GM21825 (cell line): ENCODE data around the gene TPRKB.
"Not testable (repeated sequence)": the region's sequence is repeated elsewhere in the genome, so short reads cannot be mapped to it uniquely, and the experiment has no call there.

Experiments used
- ATAC-seq: cut with Tn5 transposase; IDR thresholded peaks from one replicate; pipeline ENCODE4 v1.9.1; 2021; ENCODE audit warnings: mild to moderate bottlenecking, moderate library complexity; ENCODE audit not compliant: unreplicated experiment

Gene TPRKB

DNA sequence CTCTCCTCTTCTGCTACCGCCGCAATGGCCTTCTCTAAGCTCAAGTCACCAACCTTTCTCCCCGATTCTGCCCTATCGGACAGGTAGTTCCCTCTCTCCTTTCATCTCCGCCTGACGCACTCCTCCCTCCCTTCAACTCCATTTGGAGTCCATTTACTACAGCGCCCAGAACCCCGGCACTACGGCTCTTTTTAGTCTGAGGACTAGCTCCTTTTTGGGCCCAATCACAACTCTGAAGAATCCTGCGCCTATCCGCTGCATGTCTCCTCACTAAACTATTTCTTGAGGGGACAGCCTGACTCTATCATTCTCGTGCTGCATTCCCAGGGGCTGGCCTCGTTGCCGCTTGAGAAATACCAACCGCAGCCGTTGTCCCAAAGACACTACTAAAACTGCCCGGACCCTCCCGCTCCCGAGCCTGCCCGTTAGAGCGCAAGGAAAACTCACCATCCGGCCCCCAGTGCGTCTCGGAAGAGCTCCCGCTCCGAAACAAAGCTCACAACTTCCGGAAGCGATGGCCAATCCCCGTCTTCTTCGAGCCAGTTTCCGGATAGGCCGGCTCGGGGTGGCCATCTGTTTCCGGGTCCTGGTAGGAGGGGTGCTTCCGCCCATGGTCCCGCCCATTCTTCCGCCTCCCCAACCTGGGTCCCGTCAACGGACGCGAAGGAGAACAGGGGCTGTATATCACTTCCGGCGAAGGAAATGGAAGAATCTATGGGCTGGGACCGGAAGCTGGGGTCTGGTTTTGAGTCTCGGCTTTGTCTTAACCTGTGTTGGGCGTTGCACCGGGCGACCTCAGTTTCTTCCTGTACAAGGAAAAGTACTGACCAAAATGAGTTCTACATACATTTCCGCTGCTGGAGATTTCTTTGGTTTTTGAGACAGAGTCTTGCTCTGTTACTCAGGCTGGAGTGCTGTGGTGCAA, at the start of gene TPRKB:
TSS of gene TPRKB (minus strand) at position 491 of the 925 bp plus-strand sequence. CDS start 2,776 bp downstream, outside the sequence.
- peak; percentile 95 for ATAC-seq

DNA sequence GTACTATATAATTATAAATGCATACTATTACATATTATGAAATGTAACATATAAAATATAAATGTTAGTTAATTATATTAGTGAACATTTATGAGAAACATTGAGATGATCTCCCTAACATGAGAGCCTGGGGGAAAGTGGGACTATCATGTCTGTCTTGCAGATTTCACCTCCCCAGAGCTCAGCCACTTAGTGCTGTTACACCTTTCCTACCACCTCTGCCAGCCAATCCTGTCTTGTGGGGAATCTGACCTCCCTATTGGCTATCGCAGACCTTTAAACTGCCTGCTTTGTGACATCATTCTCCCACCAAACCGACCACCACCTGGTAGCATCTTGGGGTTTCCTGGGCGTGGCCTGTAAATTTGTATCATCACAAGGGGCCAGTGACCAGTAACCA, 46.7 kb upstream of the TPRKB start, which contains the start of gene C2orf78:
TSS of gene C2orf78 (plus strand) at position 301 of the 400 bp plus-strand sequence. CDS start 127 bp downstream, outside the sequence.
- not testable (repeated sequence) for ATAC-seq

DNA sequence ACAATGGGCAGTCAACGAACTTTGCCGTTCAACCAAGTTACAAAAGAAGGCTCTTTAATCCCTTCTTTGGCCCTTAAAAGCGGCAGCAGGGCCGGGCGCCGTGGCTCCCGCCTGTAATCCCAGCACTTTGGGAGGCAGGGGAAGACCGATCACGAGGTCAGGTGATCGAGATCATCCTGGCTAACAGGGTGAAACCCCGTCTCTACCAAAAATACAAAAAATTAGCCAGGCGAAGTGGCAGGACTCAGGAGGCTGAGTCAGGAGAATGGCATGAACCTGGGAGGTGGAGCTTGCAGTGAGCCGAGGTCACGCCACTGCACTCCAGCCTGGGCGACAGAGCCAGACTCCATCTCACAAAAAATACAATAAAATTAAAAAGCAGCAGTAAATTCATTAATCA, 46.3 kb upstream of the TPRKB start:
- ATAC-seq = not testable (repeated sequence)

DNA sequence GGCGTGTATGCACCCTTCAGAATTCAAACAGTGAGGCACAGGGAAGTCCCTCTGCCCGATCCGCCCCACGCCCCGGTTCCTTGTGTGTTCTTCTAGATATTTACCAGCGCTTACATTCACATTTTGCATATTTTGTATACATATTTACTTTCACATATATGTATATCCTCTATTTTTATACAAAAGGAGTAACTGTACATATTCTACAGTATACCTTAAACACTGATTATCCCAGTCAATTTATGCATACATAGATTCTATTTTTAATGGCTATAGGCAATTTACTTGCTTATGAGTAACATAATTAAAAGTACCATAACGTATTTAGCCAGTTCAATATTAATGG, 43.1 kb upstream of the TPRKB start:
- ATAC-seq = no peak

DNA sequence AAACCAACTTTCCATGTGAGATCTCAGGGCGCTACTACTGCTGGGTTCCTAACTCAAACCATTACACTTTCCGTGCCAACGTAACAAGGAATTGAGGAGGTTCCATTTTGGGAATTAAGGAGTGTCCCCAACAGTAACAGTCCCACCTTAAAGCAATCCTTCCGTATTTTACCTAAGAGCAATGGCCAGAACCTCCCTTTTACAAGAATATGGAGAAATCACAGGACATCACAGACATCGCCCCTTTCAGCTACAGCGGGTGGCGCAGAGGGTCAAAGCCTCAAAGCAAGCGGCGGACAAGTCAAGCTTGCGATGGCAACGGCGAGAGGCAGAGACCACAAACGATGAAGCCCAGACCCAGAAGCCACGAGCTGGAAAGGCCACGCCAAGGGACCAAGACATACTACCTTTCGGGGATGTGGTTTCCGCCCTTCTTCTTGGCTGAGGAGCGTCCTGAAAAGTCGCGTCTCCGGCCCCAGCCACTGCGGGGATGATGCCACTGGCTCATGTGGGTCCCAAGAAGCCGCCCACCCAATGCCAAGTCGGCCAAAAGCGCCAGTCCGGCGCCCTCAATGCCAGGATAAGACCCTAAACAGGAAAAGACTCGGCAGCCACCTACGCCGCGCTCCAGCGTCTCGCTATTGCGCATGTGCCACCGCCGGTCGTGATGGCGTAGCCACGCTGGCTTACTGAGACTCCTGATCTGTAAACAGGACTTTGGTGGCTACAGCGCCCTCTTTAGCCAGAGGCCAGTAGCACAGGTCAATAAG, 42.5 kb upstream of the TPRKB start, which contains the start of gene DUSP11:
TSS of gene DUSP11 (minus strand) at position 637 of the 770 bp plus-strand sequence. CDS start at position 508, 129 bp downstream.
- ATAC-seq = peak; percentile 98

DNA sequence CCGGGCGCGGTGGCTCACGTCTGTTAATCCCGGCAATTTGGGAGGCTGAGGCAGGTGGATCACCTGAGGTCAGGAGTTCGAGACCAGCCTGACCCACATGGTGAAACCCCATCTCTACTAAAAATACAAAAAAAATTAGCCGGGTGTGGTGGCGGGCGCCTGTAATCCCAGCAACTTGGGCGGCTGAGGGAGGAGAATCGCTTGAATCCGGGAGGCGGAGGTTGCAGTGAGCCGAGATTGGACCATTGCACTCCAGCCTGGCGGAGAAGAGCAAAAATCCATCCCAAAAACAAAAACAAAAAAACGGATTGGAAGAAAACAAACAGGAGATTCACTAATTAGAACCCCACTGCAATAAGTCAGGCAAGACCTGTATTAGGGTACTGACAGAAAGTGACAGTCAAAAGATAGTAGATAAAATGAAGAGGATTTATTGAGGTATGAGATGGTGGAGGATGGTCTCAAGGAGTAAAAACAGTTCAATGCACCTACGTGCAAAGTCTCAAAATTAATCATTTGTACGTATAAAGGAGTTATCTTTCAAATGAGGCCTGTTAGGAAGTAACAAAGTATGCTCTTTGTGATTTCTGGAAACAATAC, 41.8 kb upstream of the TPRKB start:
- not testable (repeated sequence) for ATAC-seq

DNA sequence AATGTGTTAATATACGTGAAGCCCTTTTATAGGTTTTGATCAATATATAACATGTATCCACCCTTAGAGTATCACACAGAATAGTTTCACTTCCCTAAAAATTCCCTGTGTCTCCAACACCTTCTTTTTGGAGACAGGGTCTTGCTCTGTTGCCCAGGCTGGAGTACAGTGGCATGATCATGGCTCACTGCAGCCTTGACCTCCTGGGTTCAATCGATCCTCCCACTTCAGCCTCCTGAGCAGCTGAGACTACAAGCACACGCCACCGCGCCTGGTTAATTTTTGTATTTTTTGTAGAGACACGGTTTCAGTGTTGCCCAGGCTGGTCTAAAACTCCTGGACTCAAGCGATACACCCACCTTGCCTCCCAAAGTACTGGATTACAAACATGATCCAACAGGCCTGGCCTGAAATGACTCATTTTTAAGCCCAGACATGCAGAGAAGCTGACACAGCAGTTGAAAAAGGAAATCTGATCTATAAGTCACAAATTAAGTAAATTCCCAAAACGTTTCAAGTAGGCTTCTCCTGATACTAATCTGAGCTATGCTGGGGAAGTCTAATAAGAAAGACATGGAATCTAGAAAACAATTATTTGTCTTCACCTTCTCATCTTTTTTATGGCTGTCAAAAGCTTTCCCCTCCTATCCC, 39.8 kb upstream of the TPRKB start:
- ATAC-seq = no peak

DNA sequence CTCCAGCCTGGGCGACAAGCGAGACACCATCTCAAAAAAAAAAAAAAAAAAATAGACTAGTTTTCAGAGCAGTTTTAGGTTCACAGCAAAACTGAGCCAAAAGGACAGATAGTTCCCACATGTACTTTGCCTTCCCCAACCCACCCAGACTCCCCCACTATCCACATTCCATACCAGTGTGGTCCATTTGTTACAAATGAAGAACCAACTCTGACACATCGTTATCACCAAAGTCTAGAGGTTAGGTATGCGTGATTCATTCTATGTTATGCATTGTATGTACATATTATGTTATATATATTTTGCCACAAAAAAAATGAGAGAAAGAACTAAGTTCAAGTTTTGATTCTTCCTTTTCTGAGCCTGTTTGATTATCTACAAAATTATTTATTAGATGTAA, 39.2 kb upstream of the TPRKB start:
- ATAC-seq = no peak

DNA sequence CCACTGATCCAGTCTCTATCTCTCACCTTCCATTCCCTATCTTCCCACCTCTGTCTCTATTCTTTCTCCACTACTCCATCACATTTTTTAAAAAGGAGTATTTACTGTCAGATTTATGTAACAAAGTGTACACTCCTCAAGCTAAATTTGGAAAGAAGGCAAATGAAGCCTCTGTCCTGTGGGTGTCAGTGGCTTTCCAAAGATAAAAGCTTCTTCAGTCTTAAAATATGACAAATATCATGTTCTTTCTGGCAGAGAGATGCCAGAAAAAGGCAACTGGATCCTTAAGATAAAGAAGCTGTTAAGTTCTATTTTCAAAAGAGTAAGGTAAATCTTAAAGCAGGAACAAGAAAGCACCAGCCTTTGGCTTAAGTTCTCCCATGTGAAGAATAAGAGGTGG, 35.7 kb upstream of the TPRKB start:
- ATAC-seq = no peak

DNA sequence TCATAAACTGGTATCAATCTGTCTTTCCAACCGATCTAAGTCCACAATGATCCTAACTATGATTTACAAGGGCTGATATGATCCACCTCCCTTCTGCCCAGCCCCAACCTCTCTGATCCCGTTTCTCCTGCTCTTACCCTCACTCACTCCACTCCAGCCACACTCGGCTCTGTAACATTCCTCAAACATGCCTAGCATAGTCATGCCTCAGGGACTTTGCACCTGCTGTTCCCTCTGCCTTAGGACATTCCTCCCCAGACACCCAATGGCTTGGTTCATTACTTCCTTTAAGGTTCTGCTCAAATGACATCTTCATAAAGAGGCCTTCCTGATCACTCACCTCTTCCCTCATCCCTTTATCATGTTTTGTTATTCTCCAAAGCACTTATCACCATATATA, 33.6 kb upstream of the TPRKB start:
- no peak for ATAC-seq

DNA sequence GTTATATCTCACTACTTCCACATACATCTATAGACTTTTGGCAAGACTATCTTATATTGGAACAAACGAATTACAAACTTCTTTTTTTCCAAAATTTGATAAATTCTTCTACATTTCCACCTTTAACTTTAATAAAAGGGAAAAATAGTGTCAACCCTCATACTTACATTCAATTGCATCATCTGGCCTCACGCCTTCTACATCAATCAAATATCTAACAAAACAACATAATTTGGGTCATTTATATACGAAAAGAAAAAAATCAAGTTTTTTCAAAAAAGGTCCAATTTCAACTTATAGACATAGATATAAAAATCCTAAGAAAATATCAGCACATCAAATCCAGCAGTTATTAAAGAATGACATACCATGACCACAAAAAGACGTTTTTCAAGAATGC, 29.8 kb upstream of the TPRKB start:
- no peak for ATAC-seq

DNA sequence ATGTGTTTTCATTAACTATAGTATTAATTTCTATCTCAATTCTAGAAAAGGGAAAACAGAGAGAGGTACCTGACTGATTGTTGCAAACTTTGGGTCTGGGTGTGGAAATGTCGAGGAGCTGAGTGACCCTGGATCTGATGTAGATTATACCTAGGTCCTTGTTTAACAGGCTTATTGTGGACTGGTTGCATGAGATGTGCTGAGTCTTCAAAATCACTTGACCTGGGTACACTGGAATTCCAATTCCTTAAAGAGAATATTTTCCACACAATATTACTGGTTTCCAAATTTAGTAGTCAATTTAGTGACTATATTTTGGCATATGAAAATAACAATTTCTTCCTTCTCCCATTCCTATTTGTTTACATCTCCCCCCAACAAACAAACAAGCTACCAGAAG, 29.2 kb upstream of the TPRKB start:
- no peak for ATAC-seq

DNA sequence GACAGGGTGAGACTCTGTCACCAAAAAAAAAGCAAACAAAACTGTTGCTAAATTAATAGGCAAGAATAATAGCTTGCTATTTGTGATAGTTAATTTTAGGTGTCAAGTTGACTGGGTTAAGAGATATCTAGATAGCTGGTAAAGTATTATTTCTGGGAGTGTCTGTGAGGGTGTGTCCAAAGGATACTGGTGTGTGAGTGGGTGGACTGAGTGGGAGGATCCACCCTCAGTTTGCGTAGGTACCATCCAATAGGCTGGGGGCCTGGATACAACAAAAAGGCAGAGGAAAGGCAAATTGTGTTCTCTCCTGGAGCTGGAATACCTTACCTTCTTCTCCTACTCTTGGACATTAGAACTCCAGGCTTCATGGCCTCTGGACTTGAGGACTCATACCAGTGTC, 27.8 kb upstream of the TPRKB start:
- no peak for ATAC-seq

DNA sequence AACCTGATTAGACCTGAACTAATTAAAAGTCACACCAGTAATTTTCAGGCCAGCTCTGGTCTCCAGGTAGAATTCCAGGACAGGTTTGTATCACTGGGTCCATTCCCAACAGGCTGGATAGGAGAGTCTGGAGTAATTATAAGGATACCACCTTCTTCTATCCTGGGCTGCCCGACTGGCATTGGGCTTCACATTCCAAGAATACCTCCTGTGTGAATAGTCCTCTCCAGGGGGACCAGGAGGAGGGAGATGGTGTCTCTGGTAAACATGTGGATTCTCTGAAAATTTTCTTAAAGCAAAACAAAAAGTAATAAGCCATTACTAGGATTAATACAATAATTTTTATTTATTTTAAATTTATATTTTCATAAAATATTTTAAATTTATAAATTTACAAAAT, 25.4 kb upstream of the TPRKB start:
- no peak for ATAC-seq

DNA sequence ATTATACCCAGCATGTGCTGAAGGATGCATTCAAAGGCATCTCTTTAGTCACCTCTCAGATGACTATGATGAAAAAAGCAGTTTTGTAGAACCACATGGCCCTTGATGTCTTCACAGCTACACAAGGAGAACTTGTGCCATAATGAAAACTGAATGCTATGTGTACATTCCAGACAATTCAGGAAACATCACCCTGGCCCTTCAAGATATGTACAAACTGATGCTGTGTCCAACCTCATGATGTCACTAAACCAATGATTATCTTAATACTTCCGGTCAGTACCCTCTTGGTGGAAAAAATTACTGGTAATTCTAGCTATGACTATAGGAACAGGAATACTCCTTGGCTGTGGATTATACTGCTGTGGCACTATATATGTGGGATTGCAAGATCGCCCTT, 22.8 kb upstream of the TPRKB start:
- no peak for ATAC-seq

DNA sequence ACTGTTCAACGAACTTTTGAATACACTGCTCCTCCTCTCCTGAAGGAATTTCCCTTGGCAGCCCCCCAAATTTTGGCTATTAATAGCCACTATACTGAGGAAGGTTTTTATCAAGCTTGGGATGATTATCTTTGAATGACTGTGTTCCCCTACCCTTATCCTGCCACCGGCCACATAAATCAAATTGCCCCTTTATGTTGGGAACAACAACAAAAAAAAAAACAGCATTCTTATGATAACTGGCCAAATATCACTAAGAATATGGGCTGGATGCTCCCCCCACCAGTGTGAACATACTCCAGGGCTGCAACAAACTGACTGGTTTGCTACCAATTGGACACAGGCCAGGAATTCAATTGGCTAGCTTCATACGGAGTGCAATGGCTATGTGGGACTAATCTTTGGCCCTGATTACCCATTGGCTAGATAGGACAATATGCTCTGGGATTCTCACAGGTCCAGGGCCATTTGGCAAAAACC, 22.2 kb upstream of the TPRKB start:
- no peak for ATAC-seq

DNA sequence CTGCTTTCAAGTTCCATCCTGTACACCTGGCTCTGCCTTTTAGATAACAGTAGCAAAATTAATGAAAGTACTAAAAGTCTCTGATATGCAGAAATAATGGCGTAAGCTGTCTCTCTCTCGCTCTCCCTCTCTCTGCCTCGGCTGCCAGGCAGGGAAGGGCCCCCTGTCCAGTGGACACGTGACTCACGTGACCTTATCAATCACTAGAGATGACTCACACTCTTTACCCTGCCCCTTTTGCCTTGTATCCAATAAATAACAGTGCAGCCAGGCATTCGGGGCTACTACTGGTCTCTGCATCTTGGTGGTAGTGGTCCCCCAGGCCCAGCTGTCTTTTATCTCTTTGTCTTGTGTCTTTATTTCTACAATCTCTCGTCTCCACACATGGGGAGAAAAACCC, 17.2 kb upstream of the TPRKB start:
- not testable (repeated sequence) for ATAC-seq

DNA sequence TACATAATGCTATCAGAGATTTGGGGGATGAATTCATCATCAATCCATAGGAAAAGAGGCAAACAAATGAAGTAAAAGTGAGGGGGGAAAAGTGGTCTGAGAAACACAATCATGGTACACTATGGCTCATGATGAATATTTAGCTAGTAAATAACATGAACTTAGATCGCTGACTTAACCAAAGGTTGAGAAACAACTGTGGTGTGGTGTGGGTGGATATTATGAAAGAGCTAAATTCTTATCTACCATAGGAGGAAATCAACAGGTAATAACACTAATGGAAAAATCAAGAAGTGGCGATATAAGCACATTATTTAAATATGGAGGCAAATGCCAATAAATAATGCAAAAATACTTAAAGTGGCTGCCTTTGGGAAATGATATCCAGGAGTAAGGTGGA, 12.2 kb upstream of the TPRKB start:
- no peak for ATAC-seq

DNA sequence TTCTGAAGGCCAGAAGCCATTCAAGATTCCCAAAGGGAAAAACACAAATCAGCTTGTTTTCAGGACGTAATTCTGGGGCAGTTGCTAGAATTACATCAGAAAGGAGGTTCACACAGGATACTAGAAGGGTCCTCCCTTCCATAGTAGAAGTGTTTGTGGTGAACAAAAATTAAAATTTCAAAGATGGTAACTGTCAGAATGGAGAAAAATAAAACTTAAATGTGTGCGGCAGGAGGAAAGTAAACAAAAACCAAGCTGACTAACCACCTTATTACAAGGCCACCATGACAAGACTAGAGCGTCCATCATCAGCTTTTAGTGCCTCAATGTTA, 9.7 kb upstream of the TPRKB start:
- ATAC-seq = no peak

DNA sequence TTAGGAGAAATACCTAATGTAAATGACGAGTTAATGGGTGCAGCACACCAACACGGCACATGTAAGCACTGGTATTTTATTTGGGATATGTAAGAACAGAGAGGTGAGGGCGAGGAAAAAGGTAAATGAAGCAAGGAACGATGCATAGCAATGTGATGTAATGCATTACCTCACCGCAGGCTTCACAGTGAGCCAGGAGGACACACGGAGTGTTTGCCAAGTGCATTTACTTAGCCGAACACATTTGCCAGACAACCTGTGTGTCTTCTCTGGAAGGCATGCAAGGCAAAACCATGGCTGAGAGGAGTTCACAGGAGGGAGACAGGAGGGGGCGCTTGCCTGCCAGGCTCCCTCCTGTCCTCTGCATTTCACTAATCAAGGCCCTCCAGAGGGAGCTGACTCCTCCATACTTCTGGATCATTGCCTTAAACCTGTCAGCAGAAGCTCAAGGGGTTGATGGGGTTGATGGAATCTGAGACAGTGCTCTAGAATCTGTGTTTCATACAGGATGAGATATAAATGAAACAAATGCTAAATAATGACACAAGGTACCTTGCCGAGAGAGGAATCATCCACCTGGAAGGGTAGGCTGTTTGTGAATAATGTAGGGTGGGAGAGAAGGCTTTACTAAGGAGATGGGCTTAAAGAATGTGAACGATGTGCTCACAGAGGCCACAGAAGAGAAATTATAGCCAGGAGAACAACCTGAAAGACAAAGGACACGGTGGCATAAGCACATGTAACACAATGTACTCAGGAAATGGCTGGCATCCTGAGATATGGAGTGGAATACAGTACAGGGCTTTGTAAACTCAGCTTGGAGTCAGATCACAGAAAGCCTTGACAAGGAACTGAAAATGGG, 9.1 kb upstream of the TPRKB start:
- ATAC-seq = no peak
